Suppressor macrophage treated with lipopolysaccharide for 1 hour (primary cell): ENCODE measurements around the gene CCDC97.
"Not testable (repeated sequence)": the region's sequence is repeated elsewhere in the genome, so short reads cannot be mapped to it uniquely, and the experiment has no call there.

Source experiments
- DNase-seq, 3 donors: peaks; one replicate each; pipeline ENCODE4 v3.0.0-alpha.2; 2020 to 2022

CCDC97 gene

DNA sequence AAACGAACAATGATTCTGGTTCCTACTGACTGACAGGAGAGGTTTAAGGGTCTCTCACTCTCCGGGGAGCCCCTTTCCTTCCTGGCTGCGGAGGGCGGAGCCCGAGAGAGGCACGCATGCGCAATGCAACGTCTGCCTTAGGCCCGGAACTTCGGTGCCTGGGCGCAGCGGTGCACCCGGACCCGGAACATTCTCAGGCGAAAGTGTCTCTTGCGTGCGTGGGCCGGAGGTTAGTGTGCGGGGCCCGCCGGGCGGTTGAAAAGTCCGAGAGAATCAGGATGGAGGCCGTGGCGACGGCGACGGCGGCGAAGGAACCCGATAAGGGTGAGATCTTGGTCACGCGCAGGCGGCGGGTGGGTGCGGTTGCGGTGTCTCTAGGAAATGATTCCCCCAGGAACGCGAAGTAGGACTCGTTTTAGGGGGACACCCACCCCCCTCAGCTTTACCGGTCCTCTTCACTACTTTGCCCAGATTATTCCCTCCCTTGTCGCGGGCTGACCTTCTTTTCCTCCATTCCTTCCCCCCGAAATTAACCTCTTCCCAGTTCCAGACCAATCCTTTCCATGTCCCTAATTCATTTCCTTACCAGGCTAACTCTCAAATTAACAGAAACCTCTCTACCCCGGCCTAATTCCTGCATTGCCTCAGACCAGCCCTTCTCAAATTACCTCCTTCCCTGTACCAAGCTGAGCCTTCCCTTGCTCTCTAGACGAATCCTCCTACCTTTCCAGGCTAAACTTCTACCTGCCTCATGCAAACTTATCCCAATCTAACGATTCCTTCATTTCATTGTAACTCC is at the start of gene CCDC97:
Gene CCDC97 (plus strand): TSS at position 140 of the 799 bp plus-strand sequence. CDS start 139 bp downstream, at position 279.
- peak; percentile 90 to 94 (median 93) for DNase-seq

GRCh38 chr19:41261474-41262190 is 48.3 kb upstream of the CCDC97 start:
- DNase-seq = no peak

GRCh38 chr19:41263042-41263849 is 46.7 kb upstream of the CCDC97 start:
- peak; percentile 27 to 59 (median 34) for DNase-seq

DNA sequence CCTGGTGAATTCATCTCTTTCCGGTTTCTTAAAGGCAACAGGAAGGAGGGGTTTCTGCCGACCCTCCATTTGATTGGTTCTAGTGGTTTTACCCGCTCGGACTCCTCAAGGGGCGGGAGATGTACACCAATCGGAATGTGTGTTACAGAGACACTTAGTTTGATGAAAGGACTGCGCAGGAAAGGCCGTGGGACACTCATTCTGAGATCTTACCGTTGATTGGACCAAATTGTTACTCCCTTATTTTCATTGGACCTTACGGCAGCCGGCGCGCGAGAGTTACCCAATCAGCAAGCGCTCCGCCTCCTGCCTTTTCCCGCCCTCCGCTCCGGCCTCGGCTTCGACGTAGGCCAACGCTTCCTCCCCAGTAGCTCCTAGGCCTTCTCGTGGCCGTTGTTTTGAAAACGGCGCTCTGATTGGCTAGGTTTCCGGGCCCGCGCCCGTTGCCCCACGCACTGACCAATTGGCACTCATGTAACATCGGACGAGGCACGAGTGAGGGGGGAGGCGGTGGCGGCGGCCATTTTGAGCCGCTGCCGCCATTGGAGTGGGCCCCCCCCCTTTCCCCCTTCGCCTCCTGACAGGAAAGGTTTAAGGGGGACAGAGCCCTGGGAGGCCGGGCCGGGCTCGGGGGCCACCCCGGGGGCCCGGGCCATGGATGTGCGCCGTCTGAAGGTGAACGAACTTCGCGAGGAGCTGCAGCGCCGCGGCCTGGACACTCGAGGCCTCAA is 46.0 kb upstream of the CCDC97 start, which contains the start of gene HNRNPUL1:
Gene HNRNPUL1 (plus strand): TSS at position 523 of the 731 bp plus-strand sequence. CDS start 132 bp downstream, at position 655.
- peak; percentile 99 to 100 (median 100) for DNase-seq

DNA sequence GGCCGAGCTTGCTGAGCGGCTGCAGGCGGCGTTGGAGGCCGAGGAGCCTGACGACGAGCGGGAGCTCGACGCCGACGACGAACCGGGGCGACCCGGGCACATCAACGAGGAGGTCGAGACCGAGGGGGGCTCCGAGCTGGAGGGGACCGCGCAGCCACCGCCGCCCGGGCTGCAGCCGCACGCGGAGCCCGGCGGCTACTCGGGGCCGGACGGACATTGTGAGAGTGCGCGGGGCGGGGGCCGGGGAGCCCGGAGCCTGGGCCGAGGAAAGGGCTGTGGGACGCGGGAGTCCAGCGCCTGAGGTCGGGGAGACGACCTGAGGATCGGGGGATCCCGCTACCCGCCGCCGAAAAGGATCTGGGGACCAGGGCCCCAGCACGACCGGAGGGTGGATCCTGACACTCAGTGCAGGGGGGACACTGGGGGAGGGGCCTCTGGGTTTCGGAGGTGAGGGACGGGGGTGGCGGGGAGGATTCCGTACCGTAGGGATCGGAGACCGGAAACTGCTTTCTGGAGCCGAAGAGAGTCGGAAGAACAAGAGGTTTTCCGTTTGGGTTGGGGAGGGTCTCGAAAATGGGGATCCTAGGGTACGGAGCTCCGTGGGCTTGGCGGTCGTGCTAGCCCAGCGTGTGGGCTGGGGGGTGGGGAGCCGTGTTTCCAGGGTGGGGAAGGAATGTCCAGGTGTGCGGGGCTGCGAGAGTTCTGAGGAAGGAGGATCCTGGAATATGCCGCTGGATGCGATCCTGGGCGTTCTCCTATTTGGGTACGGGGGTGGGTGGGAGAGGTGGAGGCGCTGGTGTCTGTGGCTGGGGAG is 45.2 kb upstream of the CCDC97 start:
- peak in 2 of 3 donors; percentile 9 to 11 for DNase-seq

DNA sequence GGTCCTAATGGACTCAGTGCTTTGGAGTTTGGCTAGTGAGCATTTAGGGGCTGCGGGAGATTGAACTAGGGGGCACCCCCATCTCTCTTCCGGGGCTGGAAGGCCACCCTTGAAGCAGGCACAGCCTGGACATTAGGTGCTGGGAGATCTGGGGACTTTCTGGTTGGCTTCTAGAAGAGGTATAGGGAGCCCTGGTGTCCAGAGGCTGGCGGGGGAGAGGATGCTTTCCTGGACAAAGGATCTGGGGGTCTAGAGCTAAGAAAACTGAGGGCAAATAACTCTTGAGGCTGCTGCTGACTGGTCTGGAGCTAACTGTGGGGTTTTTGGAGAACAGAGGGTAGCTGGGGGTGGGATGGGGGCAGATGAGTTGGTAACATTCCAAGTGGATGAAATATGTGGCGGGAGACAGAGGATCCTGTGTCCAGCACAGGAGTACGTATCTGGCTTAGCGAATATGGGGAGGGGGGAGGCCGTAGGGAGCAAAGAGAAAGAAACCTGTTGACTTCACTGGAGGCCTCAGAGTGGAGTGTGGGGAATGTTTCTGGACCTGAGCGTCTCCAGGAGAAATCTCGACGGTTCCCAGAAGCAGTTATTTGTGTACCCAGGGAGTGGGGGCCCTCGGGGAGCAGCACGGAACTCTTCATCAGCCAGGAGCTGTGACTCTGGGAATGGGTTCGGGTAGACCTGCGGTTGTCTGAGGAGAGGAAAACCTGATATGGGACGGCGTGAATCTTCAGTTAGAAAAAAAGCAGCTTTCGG is 44.4 kb upstream of the CCDC97 start:
- DNase-seq = peak in 2 of 3 donors; percentile 10 to 15

GRCh38 chr19:41269055-41269454 is 40.9 kb upstream of the CCDC97 start:
- no peak for DNase-seq

DNA sequence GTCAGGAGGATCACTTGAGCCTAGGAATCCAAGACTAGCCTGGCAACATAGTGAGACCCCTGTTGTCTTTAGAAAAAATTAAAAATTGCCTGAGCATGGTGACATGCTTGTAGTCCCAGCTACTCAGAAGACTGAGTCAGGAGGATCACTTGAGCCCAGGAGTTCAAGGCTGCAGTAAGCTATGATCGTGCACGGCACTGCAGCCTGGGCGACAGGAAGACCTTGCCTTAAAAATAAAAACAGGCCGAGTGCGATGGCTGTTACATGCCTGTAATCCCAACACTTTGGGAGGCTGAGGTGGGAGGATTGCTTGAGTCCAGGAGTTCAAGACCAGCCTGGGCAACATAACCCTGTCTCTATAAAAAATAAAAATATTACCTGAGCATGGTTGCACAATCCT is 40.4 kb upstream of the CCDC97 start:
- DNase-seq = no peak

DNA sequence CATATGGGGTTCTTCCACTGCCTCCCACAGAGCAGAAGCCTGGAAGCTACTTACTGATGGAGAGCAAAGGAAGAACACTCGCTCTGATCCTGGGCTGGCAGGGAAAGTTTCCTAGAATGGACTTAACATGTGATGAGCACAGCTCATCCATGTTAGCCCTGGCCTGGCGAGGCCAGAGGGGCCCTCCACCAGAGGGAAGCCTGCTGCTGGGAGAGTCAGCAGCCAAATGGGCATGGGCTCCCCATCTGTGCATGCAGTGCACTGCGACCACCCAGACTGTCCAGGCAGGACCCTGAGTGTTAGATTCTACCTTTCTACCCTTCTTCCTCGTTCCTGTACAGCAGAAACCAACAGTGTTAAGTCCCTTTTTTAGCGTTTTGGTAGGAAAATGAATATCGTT is 36.9 kb upstream of the CCDC97 start:
- DNase-seq = no peak

DNA sequence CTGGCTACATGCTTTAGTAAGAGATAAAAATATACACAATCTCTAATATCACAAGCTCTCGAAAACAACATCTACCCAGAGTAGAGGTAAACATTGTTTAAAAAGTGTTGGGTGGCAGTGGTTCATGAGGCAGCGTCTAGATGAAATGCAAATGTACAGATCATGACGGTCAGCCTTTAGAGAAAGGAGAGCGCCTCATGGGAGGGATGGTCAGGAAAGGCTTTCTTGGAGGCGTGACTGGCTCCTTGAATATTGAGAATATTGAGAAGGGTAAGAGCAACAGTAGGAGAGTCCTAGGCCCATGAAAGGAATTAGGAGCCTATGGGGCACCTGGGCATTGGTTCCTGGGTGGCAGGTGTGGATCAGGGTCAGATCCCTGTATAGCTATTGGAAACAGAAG is 35.2 kb upstream of the CCDC97 start:
- no peak for DNase-seq

GRCh38 chr19:41276231-41276630 is 33.7 kb upstream of the CCDC97 start:
- no peak for DNase-seq

- DNase-seq = no peak
Observed at GRCh38 chr19:41278478-41278877, 31.5 kb upstream of the CCDC97 start.

DNA sequence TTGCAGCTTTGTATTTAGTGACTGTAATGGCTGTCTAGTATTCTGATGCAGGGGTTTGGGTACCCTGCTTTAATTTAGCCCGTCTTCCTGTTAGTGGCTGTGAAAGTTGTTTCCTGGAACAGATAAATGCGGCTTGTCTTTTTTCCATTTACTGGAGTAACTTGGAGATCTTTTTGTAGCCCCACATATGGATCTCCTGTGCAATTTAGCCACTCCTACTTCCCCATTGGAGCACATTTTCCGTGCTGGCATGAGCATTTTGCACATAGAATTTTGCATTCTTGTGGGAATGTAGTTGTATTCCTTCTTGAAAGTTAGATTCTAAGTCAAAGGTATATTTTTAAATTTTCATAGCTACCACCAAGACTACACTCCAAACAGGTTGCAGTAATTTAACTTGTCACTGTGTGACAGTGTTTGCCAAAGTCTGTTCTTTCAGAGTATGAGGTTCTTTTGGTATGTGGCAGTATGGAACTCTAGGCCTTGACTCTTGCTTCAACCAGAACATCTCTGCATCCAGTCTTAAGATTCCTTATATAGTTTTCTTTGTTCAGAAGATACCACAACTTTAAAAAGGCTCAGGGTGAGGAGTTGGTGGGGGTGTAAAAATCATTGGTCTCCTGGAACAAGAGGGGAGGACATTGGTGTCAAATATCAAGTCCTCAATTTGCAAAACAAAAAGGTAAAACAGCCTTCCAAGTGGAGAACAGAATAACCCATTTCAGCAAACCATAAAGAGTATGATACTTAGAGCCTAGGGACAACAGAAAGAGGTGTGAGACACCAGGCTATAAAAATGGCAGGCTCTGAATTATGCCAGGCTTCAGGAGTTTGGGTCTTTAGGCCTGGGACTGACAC is 21.1 kb upstream of the CCDC97 start:
- DNase-seq = no peak

DNA sequence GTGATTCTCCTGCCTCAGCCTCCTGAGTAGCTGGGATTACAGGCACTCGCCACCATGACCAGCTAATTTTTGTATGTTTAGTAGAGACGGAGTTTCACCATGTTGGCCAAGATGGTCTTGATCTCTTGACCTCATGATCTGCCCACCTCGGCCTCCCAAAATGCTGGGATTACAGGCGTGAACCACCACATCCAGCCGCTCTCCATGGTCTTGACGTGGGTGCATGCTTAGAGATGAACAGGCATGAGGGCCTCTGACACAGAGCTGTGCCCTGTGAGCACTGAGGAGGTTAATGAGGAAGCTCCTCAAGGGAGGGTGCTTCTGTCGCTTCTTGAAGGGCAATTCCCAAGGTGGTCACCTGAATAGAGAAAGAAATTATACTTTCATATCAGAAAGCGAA is 20.2 kb upstream of the CCDC97 start:
- not testable (repeated sequence) for DNase-seq

DNA sequence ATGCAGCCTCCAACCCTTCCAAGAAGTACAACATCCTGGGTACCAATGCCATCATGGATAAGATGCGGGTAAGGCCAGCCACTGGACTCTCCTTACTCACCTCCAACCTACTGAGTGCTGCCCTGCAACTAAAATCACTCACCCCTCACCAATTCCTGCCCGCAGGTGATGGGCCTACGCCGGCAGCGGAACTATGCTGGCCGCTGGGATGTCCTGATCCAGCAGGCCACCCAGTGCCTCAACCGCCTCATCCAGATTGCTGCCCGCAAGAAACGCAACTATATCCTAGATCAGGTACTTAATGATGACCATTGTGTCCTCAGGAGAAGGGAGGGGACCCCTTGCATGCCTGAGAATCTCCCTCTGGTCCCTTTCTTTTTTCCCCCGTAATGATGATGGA is 15.6 kb upstream of the CCDC97 start:
- no peak for DNase-seq

DNA sequence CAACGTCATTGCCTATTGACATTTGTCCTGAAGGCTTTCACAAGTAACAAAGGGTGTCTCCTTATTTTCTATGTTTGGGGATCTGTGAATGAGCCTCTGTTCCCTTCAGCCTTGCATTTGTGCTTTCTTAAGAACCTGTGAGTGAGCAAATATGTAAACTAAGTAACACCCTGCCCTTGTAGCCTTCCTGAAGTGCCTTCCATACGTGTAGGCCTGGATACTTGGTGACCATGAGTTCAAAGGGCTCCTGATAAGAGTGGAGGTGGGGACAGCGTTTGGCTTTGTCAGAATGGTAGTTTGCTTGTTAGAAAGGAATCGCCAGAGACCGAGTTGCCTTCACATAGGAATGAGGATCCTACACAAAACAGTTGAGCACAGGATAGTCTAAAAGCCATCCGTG is 14.5 kb upstream of the CCDC97 start:
- DNase-seq = no peak

DNA sequence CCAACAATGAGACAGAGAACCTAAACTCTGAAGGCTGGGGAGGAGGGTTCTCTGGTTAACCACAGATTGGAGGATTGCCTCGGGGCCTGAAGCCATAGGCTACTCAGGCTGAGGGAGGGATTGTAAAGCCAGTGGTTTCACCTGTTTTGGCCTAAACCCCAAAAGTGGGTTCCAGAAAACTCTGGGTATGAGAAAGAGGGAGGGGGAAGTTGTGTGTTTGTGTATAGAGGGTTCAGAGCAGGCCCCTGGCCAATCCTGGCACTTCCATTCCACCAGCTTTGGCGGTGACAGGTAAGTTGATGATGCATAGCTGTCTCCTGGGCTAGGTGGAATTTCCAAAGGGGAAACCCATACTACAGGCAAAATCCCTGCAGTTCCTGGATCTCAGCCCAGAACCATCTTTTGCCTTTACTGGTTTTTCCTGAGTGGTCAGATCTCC is 13.5 kb upstream of the CCDC97 start:
- DNase-seq = no peak

GRCh38 chr19:41297628-41298347 is 12.2 kb upstream of the CCDC97 start:
- no peak for DNase-seq
